Fibroblast of skin of left biceps (primary cell): ENCODE data around the gene EPC1.

ENCODE experiments used
- DNase-seq, 2 experiments: peaks; one replicate each; pipeline ENCODE4 v3.0.0-alpha.2; 2013; ENCODE audit warnings: low read depth in 2 of 2

The EPC1 gene

DNA sequence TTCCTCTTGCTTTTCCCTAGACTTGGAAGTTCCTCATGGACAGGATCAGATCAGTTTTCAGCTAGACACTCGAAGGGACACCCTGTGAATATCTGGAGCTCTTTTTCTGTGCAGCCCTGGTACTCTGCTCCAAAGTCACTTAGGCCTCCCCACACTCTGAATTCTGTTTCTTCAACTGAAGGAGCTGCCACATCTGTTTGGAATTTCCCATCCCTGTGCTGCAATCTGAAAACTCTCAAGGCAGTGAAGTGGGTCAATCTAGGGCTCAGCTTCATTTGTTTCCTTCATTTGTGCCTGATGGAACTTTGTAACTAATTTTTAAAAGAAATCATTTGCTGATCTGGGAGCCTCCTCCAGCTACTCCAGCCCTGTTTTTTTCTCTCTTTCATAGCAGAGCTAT lies 9.6 kb downstream of the EPC1 start:
- DNase-seq = no peak

DNA sequence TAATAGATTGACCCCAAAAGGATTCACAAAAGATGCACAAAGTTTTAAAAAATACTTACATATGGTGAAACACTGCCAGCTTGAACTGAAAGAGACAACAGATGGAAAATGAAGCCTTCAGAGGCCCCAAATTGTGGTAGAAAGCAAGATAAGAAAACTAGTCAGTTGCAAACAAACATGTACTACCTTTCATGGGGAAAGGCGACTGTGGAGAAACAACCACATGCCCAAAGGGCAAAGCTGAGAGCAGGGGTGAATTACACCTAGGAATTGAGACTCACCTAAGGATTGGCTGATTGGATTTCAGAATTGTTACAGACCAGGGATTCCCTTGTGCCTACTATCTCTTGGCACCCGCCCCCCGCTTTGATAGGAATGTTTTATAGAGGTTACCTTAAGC lies 13.1 kb downstream of the EPC1 start:
- no peak for DNase-seq

DNA sequence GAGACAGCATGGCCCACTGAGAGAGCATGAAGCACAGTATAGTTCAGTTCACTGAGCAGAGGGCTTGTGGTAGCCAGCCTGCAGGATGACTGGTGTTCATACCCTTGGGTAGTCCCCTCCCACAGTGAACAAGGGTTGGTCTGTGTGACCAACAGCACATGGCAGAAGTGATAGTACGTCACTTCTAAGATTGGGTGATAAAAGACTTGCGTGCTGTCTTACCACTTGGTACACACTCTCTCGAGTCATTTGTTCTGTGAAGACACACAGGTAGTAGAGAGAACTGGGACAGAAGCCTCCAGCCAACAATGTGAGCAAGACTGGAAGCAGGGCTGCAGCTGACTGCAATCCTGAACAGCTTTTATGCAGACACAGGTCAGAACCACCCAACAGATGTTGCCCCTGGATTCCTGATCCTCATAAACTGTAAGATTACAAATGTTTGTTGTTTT lies 14.6 kb downstream of the EPC1 start:
- DNase-seq = no peak

DNA sequence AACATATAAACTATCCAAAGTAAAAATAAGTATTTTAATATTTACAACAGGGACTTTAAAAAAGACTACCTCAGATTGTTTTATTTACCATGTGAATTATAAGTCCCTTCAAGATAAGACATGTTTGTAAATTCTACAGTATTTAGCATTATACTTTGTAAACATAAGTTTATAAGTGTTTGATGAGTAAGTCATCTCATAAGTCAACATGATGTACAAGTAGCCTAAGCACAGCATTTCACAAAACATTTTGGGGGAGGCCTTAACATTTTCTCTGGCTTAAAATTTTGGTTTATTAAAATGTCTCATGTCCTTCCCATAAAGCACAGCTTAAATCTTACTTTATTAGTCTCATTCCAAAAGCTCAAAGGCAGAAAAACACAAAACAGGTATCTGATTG lies 15.4 kb downstream of the EPC1 start:
- DNase-seq = no peak

DNA sequence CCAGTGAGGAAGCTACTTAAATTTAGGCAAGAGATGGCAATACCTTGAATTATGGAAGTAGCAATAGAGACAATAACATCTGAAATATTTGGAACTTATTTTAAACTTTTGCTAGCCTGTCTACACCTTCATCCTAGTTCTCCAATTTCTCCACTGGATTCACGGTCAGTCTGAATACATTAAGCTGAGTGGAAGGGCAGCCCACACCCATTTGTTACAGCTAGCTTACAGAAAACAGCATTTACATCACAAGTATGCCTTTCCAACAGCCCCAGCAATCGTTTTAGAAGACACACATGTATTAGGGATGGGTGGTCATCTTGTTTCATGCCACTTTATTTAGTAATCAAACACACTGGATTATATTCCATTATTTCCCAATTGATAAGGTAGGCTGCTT lies 16.7 kb downstream of the EPC1 start:
- no peak for DNase-seq

DNA sequence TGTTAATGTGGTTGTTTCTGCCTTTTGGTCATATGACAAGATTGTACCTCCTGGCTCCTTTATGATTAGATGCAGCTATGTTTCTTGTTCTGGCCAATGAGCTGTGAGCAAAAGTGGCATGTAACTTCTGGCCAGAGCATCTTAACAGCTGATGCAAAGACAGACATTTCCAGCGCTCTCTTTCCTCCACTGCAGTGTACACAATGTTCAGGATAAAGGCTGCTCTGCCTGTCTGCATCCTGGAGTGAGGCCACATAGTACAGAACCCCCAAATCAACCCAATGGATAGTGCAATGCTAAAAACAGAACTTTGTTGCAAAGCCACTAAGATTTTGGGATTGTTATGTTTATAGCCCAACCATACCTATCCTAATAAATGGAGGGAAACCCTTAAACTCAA lies 17.9 kb downstream of the EPC1 start:
- no peak for DNase-seq

DNA sequence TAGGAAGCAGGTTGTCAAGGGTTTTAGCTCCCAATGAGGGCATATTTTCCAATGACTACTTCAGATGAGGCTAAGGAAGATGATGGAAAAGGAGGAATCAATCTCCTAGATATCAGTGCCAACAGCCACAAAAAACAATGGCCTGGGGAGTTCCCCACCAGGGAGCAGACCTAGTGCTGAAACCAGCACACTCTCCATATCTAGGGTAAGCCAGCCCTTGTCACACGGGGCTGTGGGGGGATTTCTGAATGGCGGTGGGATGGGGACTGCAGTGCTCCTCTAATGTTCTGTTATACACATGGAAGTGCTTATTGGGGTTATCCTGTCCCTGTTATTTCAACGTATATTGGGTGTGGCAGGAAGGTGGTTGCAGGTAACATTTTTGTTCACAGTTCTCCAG lies 18.5 kb downstream of the EPC1 start:
- DNase-seq = no peak

DNA sequence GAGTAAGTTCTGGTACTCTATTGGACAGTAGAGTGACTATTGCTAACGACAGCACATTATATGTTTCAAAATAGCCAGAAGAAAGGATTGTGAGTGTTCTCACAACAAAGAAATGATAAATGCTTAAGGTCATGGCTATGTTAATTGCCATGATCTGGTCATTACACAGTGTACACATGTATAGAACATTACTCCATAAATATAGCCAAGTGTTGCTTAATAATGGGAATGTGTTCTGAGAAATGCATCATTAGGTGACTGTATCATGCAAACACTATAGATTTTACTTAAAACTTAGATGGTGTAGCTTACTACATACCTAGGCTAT lies 19.6 kb downstream of the EPC1 start:
- no peak for DNase-seq

DNA sequence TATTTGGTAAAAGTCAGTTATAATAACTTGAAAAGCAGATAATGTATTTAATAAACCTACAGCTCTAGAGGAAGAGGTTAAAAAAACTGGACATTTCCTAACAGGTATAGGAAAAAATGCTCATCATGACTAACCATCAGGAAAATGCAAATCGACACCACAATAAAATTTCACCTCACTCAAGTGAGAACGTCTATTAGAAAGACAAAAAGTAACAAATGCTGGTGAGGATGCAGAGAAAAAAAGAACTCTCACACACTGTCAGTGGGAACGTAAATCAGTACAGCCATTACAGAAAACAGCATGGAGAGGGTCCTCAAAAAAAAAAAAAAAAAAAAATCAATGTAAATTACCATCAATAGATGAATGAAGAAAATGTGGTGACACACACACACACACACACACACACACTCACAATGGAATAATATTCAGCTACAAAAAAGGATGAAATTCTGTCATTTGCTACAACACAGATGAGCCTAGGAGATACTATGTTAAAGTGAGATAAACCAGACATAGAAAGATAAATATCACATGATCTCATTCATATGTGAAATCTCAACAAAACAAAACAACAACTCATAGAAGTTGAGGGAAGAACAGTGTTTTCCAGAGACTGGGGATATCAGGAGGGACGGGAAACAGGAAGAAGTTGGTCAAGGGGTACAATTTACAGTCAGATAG lies 20.1 kb downstream of the EPC1 start:
- DNase-seq = no peak

DNA sequence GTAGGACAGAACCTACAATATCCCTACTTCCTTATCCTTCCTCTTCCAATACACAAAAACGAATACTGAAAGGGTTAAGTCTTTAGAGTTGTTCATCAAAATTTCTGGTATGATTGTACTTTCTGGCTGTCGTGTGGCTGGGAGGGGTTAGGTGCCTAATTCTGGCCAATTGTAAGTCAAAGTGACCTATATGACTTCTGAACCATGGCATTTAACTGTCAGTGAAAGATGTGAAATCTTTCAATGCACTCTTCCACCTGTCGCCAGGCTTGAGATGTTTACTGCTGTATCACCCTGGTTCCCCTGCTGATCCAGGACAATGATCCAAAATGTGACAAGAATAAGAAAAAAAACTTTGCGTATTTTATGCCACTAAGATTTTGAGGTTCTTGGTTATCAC lies 20.8 kb downstream of the EPC1 start:
- DNase-seq = no peak

DNA sequence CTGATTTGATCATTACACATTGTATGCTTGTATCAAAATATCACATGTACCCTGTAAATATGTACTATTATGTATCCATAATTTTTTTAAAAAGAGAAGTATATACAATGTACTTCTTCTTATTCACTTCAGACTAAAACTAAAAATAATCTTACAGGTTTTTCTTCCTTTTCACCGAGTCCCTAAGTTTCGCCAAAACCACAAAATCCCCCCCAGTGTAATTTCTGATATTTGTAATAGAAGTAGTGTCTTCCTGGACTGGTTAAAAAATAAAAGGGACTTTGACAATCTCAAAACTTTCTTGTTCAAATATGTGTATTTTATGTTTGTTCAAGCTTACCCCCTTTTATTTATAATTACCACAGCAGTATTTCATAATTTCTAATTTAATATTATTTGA lies 23.9 kb downstream of the EPC1 start:
- DNase-seq = no peak

DNA sequence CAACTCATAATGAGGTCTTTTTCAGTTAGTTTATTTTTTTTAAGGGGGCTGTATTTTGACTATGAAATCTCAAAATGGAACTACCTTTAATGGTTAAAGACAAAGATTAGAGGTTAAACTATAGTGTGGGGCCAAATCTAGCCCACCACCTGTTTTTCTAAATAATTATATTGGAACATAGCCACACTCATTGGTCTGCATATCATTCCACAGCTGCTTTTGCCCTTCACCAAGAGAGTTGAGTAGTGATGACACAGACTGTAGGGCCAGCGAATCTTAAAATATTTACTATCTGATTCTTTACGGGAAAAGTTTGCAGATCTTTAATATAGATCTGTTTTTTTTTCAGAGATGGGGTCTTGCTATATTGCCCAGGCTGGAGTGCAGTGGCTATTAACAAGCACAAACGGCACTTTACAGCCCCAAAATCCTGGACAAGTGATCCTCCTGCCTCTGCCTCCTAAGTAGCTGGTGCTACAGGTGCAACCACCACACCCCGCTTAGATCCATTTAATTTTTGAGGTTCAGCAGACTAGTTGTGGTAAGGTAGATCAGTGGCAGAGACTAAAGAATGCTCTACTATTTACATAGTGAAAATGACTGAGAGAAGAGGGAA lies 25.8 kb downstream of the EPC1 start:
- no peak for DNase-seq

DNA sequence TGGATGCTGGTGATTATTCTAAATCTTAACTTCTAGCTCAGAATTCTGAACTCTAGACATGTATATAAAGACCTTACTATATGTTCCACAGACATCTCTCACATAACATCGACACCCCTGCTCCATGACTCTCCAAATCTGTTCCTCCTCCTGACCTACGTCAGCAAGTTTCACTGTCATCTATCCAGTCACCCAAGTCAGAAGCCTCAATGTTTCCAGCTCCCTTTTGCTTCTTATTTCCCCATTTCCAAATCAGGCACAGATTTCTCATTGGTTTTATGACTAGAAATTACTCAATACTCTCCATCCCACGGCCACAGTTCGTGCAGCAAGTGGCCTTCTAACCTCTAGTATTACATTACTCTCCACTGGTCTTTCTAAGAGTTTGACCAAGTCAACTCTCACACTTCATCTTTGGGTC lies 28.5 kb downstream of the EPC1 start:
- no peak for DNase-seq

DNA sequence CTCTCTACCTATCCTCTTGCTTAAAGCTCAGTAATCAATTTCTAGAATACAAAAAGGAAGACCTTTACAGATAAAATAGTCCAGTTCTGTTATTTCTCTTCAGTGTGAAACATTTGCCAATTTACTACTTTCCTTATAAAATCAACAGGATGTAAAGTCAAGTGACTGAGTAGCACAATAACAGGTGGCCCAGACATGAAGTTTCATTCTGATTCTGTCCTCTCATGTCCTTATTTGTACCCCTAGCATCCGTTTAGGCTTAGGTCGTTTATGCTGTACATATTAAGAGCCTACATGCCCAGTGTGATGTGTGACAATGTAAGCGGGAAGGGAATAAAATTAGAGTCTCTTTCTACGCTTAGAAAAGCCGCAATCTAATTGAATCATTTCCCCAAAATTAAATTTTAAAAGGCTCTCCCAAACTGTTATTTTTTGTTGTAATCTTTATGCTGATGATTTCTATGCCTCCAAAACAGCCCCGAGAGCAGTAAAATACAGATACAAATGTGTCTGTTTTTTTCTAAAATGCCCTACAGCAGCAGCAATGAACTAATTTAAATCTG lies 29.1 kb downstream of the EPC1 start:
- no peak for DNase-seq

DNA sequence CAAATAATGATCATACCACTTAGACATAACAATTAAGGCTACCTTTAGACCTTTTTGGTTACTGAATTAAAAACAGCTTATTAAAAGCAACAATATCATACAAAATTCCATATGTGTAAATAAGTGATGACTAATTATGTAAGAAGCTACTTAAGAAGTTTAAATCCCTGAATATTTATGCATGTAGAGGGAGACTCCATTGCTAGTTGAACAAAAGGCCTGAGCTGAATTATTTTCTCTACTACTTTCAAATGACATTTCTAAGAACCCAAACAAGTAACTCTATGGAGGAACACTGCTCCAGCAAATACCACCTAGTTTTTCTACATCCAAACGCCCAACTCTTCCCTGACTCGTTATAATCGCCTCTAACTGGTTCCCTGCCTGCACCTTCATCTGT lies 31.5 kb downstream of the EPC1 start:
- DNase-seq = no peak

DNA sequence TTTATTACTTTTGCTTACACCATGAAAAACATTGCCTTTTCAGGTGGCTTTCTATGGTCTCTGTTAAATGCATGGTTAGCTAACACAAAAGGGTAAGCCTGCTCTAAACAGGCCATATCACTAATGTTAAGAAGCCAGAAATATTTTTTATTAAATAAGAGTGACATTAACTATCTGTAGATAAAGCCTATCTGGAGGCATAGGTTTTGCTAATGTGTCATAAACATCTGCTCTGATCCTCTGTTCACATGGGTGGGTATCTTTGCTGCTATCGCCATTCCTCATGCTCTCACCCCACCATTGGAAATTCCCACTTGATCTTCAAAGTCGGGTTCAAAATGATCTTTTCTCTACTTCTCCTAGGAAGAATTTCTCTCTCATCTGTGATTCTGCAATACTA lies 32.4 kb downstream of the EPC1 start:
- no peak for DNase-seq

DNA sequence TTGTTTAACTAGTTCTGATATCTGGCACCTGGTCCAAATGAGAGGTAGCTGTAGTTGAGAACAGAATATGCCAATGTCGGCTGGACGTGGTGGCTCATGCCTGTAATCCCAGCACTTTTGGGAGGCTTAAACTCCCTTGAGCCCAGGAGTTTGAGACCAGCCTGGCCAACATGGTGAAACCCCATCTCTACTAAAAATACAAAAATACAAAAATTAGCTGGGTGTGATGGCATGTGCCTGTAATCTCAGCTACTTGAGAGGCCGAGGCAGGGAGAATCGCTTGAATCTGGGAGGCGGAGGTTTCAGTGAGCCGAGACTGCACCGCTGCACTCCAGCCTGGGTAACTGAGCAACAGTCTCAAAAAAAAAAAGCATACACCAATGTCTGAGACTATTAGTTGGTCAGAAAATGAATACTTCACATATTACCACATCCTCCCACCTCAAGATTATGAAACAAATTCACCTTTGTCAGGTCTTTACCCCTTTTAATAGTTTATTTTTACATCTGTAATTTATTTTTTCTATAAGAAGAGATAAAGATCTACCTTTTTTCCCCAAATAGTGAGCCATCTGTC lies 38.8 kb downstream of the EPC1 start:
- DNase-seq = no peak

DNA sequence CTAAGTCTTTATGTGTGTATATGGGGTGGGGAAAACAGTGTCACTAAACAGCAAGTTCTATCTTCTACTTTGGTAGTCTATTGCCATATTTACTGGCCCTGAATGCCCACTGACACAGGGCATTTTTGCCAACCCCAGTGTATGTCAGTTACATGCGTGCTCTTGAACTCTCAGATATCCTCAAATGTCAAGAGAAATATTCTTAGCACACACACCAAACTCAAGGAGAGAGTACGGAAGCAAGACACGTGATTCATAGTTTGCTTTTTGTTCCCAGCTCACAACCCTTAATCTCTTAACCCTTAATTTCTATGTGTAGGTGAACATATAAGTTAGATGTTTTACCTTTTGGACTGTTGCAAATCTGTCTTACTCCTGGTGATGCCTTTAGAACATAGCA lies 39.3 kb downstream of the EPC1 start:
- DNase-seq = no peak

DNA sequence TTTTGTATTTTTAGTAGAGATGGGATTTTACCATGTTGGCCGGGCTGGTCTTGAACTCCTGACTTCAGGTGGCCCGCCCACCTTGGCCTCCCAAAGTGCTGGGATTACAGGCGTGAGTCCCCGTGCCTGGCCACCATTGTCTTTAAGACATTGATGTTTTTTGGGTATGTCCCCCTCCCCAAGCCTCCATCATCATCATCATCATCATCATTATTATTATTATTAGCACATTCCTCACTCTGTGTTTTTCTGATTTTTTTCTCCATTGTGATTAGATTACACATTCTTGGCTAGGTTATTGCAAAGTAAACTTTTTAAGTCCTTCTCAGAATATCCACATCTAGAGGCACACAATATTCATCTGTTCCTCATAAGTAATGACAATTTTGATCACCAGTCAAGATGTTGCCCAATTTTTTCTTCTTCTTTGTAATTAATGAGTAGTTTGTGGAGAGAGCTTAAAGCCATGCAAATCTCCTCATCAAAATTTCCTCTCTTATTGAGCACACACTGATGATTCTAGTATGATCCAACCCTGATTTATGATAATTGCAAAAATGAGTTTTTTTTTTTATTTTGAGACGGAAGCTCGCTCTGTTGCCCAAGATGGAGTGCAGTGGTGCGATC lies 47.5 kb downstream of the EPC1 start:
- DNase-seq = peak in 1 of 2 experiments; percentile 8

DNA sequence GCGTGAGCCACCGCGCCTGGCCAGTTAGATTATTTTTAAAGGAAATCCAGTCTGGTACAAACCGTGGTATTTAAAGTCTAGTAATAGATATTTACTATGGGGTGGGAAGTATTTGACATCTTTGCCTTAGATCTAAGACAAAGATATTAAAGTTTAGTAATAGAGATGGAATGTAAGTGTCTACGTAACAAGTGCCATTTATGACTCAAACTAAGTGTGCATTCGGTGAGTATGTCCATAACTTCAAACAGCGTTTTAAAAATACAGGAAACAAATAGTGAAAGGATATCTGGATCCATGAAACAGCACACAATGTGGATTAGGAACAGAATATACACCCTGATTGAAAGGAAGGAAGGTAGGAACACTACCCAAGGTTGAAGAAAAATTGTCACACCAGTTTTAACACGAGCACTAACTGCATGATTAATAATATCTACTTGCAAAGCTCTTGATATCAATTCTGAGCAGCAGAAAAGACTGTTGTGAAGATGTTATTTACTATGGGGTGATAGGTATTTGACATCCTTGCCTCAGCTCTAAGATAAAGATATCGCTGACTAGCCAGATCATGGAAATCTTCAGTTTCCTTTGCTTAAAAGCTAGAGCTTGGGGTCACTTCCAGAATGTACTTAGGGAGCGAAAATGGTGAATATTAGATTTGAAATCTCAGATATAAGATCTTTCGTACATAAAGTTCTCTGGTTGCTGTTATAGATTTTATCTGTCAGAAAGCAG lies 48.7 kb downstream of the EPC1 start:
- DNase-seq = peak; percentile 38 to 49

DNA sequence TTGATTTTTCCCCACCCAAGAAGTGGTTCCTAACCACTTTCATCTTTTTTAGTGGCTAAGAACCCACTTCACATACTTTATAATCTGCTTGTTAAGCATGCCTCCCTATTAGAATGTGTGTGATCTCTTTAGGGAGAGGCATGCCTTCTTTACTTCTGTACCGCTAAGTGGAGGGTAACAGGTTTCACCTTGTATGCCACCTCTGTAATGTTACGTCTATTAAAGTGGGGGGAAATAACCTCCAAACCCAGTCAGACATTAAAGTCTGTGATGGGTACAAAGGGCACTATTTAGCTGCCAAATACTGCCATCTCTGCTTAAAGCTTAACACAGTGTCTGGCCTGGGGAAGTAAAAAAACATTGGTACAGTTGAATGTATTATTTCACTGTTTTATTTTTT lies 51.9 kb downstream of the EPC1 start:
- DNase-seq = no peak

DNA sequence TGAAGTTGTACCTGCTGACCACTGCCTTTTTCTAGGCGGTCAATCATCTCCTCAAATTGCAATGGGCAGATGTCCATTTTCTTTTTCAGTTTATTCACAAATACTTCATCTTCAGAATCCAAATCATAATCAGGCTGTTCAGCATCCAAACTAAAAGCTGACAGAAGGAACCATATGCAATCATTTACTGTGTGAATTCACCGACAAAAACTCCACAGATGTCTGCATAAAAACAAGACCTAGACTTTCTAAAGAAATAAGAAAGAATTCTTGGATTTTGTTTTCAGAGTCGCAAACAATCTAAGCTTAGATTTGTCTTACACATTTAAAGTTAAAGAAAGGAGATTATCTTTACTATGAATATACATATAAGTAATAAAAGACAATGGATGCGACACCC lies 53.4 kb downstream of the EPC1 start:
- no peak for DNase-seq
